Activated B cell treated with CpG ODN at 0.5 μM for 24 hours (primary cell): ENCODE measurements around the gene KRTAP13-4. TPM values are rescaled to one million over a fixed set of nuclear protein-coding genes. Genes with fewer than 3 reads are reported as not detected.

ENCODE experiments used
- ATAC-seq: fragments of 200-7000 bp; cut with Tn5 transposase; one replicate; pipeline ENCODE4 v1.10.0; 2021; ENCODE audit warnings: low read depth, mild to moderate bottlenecking, moderate library complexity
- CTCF ChIA-PET: fragments of 350-600 bp; sonication (Branson Sonifier 250); formaldehyde crosslinking; loops from one replicate; lab custom pipeline; 2021; ENCODE audit warnings: antibody characterized with exemption; lab: Charles Lee
- POLR2A ChIA-PET: fragments of 350-600 bp; sonication (Branson Sonifier 250); formaldehyde crosslinking; loops from one replicate; lab custom pipeline; 2021; ENCODE audit warnings: antibody characterized with exemption; lab: Charles Lee
- DNase-seq: peaks from one replicate; pipeline ENCODE4 v3.0.0; 2022
- H3K27ac Mint-ChIP-seq: one replicate; pipeline ENCODE4 v1.8.0; 2020; ENCODE audit warnings: mixed read lengths
- H3K27me3 Mint-ChIP-seq: one replicate; pipeline ENCODE4 v1.8.0; 2021; ENCODE audit warnings: mixed read lengths
- H3K36me3 Mint-ChIP-seq: one replicate; pipeline ENCODE4 v1.8.0; 2021; ENCODE audit warnings: low read depth, mixed read lengths
- H3K4me1 Mint-ChIP-seq: one replicate; pipeline ENCODE4 v1.8.0; 2021; ENCODE audit warnings: mixed read lengths
- H3K4me3 Mint-ChIP-seq: one replicate; pipeline ENCODE4 v1.8.0; 2020; ENCODE audit warnings: mild to moderate bottlenecking, mixed read lengths
- H3K9me3 Mint-ChIP-seq: one replicate; pipeline ENCODE4 v1.8.0; 2020; ENCODE audit warnings: mixed read lengths
- CTCF ChIP-seq: fragments of 200-600 bp; IDR thresholded peaks from one replicate; pipeline ENCODE4 v1.8.0; 2022; ENCODE audit warnings: antibody characterized with exemption, mild to moderate bottlenecking
- intact Hi-C: fragments of 100-400 bp; cut with micrococcal nuclease; formaldehyde crosslinking; loops from one replicate; pipeline ENCODE4 v1.15.1; 2024
- total RNA-seq: library from RNA; stranded (reverse); gene quantifications from 2 replicates; pipeline ENCODE4 v1.2.3, GENCODE V29; 2022

The KRTAP13-4 gene
- total RNA-seq, 1 donor from 2014 or later: not detected

GRCh38 chr21:30463713-30464112 is 33.7 kb downstream of the KRTAP13-4 start:
- TF ChIP-seq CTCF: no peak
- ATAC-seq: no peak
- Mint-ChIP-seq H3K27ac (no peak overlapping the region), H3K4me1 (no peaks in the 10 kb centered on the region), H3K36me3 (no peaks in the 10 kb centered on the region), H3K4me3 (no peak overlapping the region), H3K27me3 (no peaks in the 10 kb centered on the region), H3K9me3 (peaks cover 2% of the 10 kb centered on the region)
- POLR2A ChIA-PET: no interaction called here
- CTCF ChIA-PET: no interaction called here
- no peak for DNase-seq
- intact Hi-C loops: no loop called here

GRCh38 chr21:30468900-30469714 is 39.1 kb downstream of the KRTAP13-4 start:
- Mint-ChIP-seq H3K4me1 (no peaks in the 10 kb centered on the region), H3K4me3 (no peak overlapping the region), H3K27ac (no peak overlapping the region), H3K36me3 (no peaks in the 10 kb centered on the region), H3K27me3 (no peaks in the 10 kb centered on the region), H3K9me3 (peaks cover 4% of the 10 kb centered on the region)
- no peak for ATAC-seq
- TF ChIP-seq CTCF: no peak
- DNase-seq: no peak
- POLR2A ChIA-PET: no interaction called here
- CTCF ChIA-PET: no interaction called here
- intact Hi-C loops: no loop called here

DNA sequence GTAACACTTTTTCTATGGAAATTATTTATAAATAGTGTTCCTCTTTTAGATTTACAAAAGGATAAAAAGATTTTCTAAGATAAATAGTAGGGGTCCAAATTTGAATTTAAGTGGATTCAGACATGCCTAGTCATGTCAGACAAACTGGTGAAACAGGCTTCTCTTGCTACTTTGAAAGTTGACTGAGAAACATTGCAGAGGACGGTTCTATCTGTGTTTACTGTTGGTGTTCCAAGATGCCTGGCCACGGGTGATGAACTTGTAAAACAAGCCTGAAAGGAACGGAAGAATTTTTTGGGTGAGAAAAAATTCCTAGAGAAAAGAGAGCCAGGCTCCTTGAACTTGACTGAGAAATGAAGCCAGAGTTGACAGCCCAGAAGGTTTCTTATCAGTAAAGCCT is 48.0 kb downstream of the KRTAP13-4 start:
- no peak overlapping the region for H3K27ac Mint-ChIP-seq
- no peaks in the 10 kb centered on the region for H3K4me1 Mint-ChIP-seq
- no peak for TF ChIP-seq CTCF
- no peak overlapping the region for H3K4me3 Mint-ChIP-seq
- H3K27me3 Mint-ChIP-seq: no peaks in the 10 kb centered on the region
- ChIA-PET CTCF (no interaction called here), POLR2A (no interaction called here)
- no peaks in the 10 kb centered on the region for H3K36me3 Mint-ChIP-seq
- ATAC-seq: no peak
- no peak for DNase-seq
- intact Hi-C loops: no loop called here
- peaks cover 4% of the 10 kb centered on the region for H3K9me3 Mint-ChIP-seq

- Mint-ChIP-seq H3K9me3 (peaks cover 4% of the 10 kb centered on the region), H3K4me1 (no peaks in the 10 kb centered on the region), H3K4me3 (no peak overlapping the region), H3K36me3 (no peaks in the 10 kb centered on the region), H3K27ac (no peak overlapping the region), H3K27me3 (no peaks in the 10 kb centered on the region)
- intact Hi-C loops: no loop called here
- TF ChIP-seq CTCF: no peak
- POLR2A ChIA-PET: no interaction called here
- DNase-seq (no peak), ATAC-seq (no peak)
- CTCF ChIA-PET: no interaction called here
Measured at GRCh38 chr21:30479259-30479658, 49.2 kb downstream of the KRTAP13-4 start.

DNA sequence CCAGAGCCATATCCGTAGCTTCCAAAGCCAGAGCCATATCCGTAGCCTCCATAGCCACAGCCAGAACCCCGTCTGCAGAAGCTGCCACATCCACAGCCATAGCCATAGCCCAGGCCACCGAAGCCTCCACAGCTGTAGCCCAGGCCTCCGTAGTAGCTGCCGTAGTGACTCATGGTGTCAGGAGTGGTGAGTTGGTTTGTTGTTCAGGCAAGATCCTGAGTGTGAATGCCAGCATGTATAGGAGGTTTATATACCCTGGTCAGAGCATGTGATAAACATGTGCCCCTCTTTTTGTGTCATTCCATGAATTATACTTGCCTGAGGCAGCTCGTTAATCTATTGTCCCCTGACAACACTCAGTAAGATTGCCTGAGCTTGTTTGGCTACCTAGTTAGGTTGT is 50.1 kb downstream of the KRTAP13-4 start, which contains the start of gene KRTAP19-1:
KRTAP19-1 (minus strand) TSS at position 223 of the 400 bp plus-strand sequence; CDS start at position 173, 50 bp downstream.
- DNase-seq: no peak
- no peaks in the 10 kb centered on the region for H3K36me3 Mint-ChIP-seq
- ATAC-seq: no peak
- TF ChIP-seq CTCF: no peak
- H3K4me1 Mint-ChIP-seq: no peaks in the 10 kb centered on the region
- intact Hi-C loops: no loop called here
- no peak within 1 kb of the TSS for H3K27ac Mint-ChIP-seq
- H3K4me3 Mint-ChIP-seq: no peak within 1 kb of the TSS
- CTCF ChIA-PET: no interaction called here
- POLR2A ChIA-PET: no interaction called here
- H3K27me3 Mint-ChIP-seq: no peaks in the 10 kb centered on the region
- peaks cover 6% of the 10 kb centered on the region for H3K9me3 Mint-ChIP-seq

Other genes starting within 250 kb of the KRTAP13-4 start
- not detected in 2 replicates for gene CLDN8, start 214.1 kb upstream of the KRTAP13-4 start, total RNA-seq
- gene KRTAP24-1, start 147.3 kb upstream of the KRTAP13-4 start, total RNA-seq: not detected in 2 replicates
- not detected in 2 replicates for gene KRTAP25-1, start 140.7 kb upstream of the KRTAP13-4 start, total RNA-seq
- not detected in 2 replicates for gene KRTAP26-1, start 109.9 kb upstream of the KRTAP13-4 start, total RNA-seq
- not detected in 2 replicates for gene KRTAP27-1, start 92.5 kb upstream of the KRTAP13-4 start, total RNA-seq
- not detected in 2 replicates for gene KRTAP23-1, start 81.6 kb upstream of the KRTAP13-4 start, total RNA-seq
- not detected in 2 replicates for gene KRTAP13-2, start 57.9 kb upstream of the KRTAP13-4 start, total RNA-seq
- gene KRTAP13-1, start 34.2 kb upstream of the KRTAP13-4 start, total RNA-seq: not detected in 2 replicates
- not detected in 2 replicates for gene KRTAP13-3, start 4.3 kb upstream of the KRTAP13-4 start, total RNA-seq
- not detected in 2 replicates for gene KRTAP15-1, start 10.1 kb downstream of the KRTAP13-4 start, total RNA-seq
- gene KRTAP19-1, start 50.1 kb downstream of the KRTAP13-4 start, total RNA-seq: not detected in 2 replicates
- not detected in 2 replicates for gene KRTAP19-2, start 57.2 kb downstream of the KRTAP13-4 start, total RNA-seq
- not detected in 2 replicates for gene KRTAP19-3, start 61.8 kb downstream of the KRTAP13-4 start, total RNA-seq
- gene KRTAP19-4, start 66.9 kb downstream of the KRTAP13-4 start, total RNA-seq: not detected in 2 replicates
- not detected in 2 replicates for gene KRTAP19-5, start 71.9 kb downstream of the KRTAP13-4 start, total RNA-seq
- gene KRTAP19-6, start 111.6 kb downstream of the KRTAP13-4 start, total RNA-seq: not detected in 2 replicates
- not detected in 2 replicates for gene KRTAP19-7, start 131.1 kb downstream of the KRTAP13-4 start, total RNA-seq
- not detected in 2 replicates for gene KRTAP22-2, start 160.2 kb downstream of the KRTAP13-4 start, total RNA-seq
- not detected in 2 replicates for gene KRTAP6-3, start 162.2 kb downstream of the KRTAP13-4 start, total RNA-seq
- not detected in 2 replicates for gene KRTAP6-2, start 168.7 kb downstream of the KRTAP13-4 start, total RNA-seq
- not detected in 2 replicates for gene KRTAP22-1, start 170.9 kb downstream of the KRTAP13-4 start, total RNA-seq
- gene KRTAP6-1, start 183.7 kb downstream of the KRTAP13-4 start, total RNA-seq: not detected in 2 replicates
- gene KRTAP20-1, start 186.2 kb downstream of the KRTAP13-4 start, total RNA-seq: not detected in 2 replicates
- gene KRTAP20-4, start 190.4 kb downstream of the KRTAP13-4 start, total RNA-seq: not detected in 2 replicates
- not detected in 2 replicates for gene KRTAP20-2, start 205.0 kb downstream of the KRTAP13-4 start, total RNA-seq
- gene KRTAP20-3, start 212.6 kb downstream of the KRTAP13-4 start, total RNA-seq: not detected in 2 replicates